HG03457 (cell line): ENCODE results near the gene NOVA1.

Experiments used
- ATAC-seq: cut with Tn5 transposase; IDR thresholded peaks from one replicate; pipeline ENCODE4 v1.9.1; 2021; ENCODE audit warnings: moderate number of reproducible peaks; ENCODE audit not compliant: unreplicated experiment

Gene NOVA1

DNA sequence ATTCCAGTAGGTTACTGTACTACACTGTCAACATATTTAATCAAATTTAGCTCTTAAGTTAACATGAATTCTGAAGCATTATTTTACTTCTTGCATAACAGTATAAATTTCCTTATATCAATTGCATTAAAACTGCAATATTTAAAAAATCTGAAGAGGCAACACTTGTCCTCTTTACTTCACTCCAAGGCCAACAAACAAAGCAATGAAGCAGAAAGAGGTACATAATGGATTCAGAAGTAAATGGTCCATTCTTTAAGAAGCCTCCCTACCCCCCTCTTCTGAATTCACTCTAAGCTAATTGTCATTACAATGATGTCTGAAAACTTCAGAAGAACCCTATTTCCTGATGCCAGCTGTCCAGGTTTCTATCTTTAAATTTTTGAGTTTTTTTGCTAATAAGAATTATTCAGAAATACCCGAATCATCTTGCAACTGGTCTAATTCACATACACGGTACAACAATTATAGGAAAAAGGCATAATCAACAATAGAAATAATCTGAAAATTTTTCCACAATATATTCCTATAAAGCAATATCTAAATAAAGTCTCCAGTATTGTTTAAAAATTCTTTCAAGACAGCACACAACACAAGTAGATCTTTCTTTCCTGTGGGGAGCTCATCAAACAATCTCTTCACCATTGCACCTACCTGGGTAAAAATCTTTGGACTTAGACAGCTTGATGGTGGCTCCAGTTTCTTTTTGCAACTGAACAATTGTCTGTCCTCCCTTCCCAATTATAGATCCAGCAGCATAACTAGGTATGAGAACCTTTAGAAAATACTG is 2.9 kb downstream of the NOVA1 start:
- no peak for ATAC-seq

DNA sequence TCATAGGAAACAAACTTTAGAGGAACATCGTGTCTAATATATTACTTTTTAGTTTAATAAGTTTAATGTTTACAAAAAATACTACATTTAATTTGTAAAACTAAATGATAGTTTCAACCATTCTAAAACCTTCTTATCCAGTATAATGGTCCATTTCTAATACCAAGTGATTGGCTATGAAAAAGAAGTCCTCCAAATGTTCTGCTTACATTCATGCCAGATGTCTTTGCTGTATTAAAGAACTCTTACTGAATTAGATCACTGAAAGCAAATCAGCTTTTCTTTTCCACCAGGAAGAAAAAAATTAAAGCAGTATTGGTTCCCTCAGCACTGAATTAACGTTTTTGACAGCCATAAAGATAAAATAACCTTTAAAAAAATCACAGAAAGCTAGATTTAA is 3.7 kb downstream of the NOVA1 start:
- ATAC-seq, result no peak

DNA sequence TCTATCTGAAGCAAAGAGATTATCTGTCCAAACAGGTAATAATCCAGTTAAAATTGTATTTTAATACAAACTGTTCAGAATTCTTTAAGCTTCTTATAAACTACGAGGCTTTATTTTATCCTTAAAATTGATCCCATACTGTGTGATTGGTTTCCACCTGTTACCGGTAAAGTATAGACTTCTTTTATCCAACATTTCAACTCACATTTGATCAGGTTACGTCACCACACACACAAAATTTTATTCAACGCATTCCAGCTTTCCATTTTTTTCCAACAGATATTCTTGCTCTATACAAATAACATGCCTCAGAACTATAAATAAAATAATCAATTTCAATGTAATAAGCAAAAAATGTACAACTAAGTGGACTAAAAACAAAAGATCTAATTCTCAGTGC is 4.5 kb downstream of the NOVA1 start:
- no peak for ATAC-seq

DNA sequence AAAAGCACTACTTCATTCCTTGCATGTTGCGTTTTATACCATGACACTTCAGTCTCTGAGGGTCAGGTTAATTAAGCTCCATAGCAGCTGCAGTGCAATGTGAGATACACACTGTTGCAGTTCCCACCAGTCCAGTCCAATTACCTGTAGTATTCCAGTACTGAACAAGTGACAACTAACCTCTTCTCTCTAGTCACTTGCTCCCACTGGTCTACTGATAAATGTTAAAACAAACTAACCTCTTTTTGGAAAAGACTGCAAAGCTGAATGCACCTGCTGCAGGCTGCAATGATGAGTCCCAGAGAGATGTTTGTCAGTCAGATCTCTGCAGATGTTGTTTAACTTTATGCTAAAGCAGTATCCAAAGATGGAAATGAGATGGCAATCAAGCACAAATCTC is 7.9 kb downstream of the NOVA1 start:
- no peak for ATAC-seq

DNA sequence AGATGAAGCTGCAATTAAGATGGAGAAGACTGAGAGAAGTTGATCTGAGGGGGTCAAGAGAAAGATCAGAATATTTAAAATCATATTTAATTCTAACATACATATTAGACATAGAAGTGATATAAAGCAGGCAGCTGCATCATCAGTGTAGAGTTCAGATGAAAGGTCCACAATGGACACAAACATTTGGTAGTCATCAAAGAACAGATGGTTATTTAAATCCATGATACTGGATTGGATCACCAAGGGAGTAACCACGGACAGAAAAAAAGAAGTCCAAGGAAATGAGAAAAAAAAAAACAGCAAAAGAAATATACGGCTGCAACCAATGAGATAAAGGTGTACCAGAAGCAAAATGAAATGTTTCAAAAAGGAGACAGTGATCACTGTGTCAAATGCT is 20.1 kb downstream of the NOVA1 start:
- ATAC-seq, result no peak

DNA sequence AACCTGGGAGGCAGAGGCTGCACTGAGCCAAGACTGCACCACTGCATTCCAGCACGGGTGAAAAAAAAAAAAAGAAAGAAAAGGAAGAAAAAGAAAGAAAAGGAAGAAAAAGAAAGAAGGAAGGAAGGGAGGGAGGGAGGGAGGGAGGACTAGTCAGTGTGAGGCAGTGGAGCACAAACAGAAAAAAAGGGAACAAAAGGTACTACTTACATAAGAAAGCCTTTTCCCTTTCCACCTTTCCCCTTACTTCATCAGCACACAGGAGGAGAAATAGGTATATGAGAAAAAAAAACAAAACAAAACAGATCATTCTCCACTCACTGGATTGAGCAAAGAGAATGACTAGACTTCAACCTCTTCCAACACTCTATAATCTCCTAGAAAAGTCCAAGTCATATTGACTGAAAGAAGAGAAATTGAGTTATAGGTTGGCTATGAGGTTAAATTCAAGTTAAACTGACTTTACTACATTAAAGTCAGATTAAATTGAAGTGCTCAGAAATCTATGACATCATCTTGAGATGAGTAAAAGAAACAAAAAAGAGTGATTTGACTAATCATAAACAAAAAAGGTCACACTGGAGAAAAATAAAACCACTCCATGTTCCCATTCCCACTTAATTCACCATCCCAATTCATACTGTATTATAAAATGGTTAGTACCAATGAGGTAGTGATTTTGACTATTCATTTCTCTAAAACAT is 43.6 kb downstream of the NOVA1 start:
- no peak for ATAC-seq

DNA sequence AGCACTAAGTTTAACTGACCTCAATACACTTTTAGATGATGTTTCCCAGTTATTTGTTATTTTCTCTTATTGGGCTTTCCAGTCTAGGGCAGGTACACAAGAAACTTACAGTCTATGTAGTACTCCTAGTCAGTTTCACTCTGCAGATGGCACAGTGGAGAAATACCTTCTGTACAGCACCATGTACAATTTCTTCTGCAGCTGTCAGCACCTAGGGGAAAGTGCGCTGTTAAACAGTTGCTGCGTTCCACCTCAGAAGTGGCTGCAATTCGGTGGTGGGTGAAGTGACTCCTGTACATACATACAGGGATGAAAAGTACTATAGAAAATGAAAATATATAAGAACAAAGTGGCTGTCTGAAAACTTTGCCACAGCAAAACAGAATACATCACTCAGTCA is 48.3 kb downstream of the NOVA1 start:
- no peak for ATAC-seq

DNA sequence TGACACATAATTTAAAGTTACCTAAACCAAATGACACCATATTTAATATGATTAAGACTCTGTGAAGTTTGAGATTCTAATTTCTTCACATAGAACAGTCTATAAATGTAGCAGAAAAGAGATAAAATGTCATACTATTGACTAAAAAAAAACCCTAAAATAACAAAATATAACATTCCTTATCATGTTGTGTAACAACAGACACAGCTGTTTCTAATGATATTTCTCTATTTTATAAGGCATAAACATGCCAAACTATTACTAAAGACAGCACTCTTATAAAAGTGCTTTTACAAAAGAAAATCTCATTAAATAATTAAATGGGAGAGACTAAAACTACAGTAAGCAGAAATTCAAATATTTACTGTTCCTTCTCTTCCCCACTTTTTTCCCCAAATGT is 49.4 kb downstream of the NOVA1 start:
- no peak for ATAC-seq

DNA sequence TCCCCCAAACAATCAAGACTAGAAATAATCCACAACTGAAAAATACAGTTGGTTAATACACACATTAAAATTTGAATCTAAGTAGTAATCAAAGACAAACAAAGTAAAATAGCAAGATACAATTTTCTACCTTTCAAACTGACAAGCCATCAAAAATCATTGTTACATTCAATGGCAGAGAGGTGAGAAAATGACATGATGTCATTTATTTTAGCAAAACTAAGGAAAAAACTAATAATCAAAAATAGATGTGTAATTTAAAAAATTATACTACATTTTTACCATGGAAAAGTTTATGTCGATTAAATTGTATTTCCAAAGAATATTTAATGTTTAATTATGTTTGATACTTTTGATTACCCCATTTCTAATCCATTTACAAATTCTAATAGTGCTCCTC is 59.7 kb downstream of the NOVA1 start:
- no peak for ATAC-seq

DNA sequence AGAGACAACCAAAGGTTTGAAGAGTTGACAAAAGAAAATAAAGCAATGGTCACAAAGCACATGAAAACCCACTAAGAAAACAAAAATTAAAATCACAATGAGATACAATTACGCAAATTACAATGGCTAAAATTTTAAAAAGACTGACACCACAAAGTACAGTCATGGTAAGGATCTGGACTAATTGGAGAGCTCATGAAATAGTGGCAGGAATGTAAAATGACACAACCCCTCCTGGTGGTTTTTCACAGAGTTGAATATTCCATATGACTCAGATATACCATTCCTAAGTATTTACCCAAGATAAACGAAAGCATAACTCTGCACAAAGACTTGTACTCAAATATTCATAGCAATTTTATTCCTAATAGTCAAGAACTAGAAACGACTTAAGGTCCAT is 65.9 kb downstream of the NOVA1 start:
- no peak for ATAC-seq

DNA sequence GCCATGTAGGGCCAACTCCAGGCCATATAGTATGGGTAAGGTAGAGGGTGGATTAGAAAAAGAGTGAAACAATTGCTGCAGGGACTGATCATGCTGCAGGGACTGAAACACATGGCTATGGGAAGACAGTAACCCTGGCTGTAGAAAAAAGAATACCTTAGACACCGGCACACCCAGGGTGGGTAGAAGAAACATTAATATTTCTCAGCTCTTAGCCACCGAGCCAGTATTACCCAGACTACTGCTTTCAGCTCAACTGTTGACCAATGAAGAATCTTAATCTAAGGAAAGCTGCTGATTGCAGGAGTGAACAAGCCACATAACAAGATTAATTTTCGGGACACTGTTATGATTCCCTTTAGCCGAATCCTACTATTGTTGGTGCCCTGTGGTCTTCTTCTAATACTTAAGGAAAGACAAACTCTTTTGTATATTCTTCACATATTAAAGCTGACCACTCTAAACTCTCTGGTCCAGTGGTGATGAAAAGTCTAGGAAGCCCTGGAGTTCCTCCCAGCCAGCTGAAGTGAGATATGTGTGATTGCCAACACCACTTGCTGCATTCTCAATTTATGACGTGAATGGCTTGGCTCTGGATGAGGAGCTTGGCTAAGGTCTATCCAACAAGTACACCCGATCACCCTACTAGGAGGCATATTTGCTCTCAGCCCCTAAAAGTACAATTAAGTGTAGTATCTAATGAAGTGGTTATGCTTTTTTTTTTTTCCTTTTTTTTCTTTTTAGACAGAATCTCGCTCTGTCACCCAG is 69.2 kb downstream of the NOVA1 start:
- ATAC-seq, result no peak

DNA sequence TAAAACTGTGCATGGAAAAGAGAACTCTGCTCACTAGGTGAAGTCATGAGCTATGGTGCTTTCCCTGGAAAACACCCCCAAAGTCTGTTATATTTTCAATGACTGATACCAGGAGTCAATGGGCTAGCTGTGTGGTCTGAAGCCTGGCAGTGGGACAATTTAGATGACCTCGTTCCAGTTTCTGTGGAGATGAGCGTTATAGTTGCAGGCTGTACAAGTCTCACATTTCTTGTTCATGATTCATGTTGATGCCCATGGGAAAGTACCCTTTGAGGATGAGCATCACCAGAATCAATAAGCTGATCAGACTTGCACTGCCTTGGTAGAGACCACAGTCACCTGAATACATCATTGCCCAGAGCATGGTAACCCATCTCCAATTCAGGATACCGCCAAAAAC is 70.7 kb downstream of the NOVA1 start:
- no peak for ATAC-seq

DNA sequence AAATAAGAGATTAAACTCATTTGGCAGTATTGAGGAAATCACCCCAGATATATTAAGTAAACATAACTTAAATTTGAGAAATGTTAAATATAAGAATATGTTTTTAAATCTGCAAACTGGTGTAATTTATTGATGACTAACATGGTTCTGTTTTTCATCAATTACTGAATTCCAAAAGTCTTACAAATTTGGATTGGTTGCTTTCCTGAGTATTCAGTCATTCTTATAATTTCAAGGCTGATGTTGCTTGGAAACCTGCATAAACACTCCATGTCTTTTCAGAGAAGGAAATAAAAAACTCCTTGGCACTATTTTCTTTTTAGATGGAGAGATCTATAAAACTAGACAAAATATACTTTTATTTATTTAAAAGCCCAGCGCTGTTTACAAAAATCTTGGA is 71.7 kb downstream of the NOVA1 start:
- no peak for ATAC-seq

DNA sequence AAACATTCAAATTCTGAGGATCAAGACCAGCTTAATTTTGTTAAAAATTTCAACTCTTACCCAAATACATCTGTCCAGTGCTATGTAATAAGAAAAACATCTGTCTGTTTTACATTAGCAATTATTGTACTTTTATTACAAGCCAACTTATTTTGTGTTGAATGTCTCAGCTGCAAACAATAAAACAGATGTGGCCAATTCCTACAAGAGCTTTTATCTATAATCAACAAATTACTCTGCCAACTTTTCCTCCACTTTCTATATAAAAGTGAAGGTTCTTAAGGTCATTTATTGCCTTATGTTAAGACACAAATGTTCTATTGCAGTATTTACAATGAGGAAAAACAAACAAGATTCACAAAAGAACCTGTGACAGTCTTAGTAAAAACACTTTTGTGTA is 72.7 kb downstream of the NOVA1 start:
- ATAC-seq, result no peak

DNA sequence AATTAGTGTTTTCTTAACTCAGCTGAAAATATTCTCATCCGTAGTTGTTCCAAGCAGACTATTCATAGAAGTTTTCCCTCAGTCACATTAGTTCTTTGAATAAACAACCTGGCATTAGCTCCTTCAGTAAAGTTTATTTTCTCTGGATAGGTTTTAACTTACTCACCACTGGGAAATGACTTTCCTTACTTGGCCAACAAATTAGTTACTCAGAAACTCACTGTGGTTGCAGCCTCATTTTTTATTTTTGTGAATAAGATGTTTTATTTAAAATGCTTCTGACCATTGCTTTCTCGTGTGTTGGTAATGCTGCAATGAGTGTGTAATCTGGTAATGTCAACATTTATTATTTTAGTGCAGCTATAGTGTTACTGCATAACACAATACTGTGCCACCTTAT is 74.9 kb downstream of the NOVA1 start:
- ATAC-seq, result no peak

DNA sequence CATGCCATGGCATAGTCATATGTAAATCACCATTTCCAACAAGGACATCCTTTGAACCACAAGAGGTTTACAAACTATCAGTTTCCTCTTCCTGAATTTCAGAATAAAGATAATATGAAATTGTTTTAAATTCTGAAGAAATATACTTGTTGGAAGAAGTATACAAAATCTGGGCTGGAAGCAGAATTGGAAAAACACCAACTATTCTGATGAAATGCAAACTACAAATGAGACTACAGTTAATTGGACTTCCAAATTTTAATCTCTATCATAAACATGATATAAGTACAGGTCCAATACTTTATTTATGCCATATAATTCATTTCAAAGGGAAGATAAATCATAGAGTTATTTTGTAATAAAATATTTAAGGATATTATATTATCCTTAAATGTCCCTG is 80.1 kb downstream of the NOVA1 start:
- ATAC-seq, result no peak

DNA sequence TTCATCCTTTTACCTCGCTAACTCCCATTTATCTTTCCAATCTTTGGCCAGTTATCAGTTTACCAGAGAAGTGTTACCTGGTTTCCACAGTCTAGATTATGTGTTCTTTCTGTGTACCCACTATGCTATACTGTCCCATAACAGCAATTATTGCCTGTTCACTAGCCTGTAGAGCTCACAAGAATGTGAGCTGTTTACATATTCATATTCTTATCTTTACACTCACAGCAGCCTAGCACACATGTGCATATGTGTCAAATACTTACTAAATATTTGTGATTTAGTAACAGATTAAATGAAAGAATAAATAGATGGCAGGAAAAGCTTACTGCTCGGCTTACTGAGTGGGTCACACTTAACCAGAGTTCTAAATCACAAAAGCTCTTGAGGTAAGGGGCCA is 97.8 kb downstream of the NOVA1 start:
- ATAC-seq, result no peak

DNA sequence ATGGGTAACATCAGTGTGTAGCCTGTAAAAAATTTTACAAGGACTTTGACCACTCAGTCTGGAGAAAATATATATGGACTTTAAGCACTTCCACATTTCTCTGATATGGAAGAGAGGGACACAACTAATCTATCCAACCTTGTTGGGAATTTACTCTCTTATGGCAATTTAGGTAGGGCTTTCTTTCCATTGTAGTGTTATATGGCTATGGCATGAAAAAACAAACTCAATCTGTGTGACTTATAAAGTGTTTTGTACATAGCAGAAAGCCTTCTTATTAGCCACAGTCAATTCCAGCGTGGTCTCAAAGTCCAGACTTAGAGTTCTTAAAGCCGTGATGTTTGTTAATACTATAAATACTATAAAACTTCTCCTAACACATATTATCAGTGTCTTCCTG is 98.3 kb downstream of the NOVA1 start:
- ATAC-seq, result no peak

DNA sequence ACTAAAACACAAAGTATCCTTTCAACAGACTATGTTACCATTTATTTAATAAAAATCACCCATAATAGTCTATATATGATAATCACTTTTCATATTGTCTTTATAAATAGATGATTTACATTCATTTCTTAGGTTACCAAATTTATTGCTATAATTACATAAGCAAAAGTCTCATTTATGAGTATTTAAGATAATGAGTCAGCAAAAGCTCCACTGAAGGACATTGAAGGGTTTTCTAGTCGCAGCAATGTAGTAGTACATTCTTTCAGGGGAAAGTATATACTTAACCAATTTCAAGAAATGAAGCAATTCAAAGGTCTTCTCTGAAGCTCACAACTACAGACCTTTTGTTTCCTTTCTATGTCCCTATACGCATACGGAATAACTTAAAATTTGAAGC is 110.9 kb downstream of the NOVA1 start:
- ATAC-seq, result no peak

DNA sequence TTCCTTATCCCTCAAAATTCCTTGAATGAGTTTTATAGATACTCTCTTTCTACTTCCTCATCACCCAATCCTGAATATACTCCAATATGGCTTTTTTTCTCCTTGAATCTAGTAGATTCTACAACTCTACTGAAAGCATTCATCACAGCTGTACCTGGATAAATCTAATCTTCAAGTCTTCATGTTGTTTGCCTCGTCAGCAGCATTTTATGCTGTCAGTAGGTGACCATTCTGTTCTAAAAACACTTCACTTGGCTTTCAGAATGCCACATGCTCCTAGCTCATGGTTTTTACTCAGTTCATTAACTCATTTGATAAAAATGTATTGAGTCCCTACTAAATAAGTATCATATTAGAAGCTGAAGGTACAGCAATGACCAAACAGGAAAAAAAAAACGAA is 113.3 kb downstream of the NOVA1 start:
- no peak for ATAC-seq

DNA sequence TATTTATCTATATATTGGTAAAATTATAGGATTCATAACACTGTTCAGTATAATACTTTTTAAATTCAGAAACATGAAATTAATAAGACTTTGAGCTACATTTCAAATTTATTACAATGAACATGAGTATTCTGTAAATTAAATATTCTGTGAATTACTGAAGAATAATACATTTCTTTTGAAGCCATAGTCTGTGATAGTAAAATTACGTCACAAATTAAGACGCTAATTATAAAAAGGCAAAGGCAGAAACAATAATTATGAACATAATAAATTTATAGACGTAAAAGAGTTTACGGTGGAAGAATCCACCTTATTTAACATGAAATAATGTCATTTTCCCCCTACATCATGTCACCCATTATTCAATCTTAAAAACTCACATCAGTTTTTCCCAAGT is 118.9 kb downstream of the NOVA1 start:
- ATAC-seq, result no peak

DNA sequence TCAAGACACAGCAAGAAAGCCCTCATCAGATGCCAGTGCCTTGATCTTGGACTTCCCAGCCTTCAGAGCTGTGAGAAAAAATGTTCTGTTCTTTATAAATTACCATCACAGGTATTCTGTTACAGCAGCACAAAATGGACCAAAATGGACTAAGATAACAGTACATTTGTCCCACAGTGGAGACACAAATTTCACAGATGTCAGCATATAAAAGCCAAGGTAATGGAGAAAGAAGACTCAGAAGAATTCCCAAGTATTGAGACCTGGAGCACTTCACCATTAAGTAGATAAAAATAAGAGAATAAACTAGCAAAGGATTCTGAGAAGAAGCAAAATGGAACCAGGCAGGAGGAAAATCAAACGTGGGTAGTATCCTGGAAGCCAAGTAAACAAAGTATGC is 131.0 kb downstream of the NOVA1 start:
- no peak for ATAC-seq
